Measurements from ENCODE around the gene EHF.
"Not testable (repeated sequence)": the region's sequence is repeated elsewhere in the genome, so short reads cannot be mapped to it uniquely, and the experiment has no call there.

EHF gene

GRCh38 chr11:34674038-34674437 is 53.1 kb downstream of the EHF start:
- DNase-seq = no peak

- DNase-seq = no peak
These were observed 55.3 kb downstream of the EHF start for GRCh38 chr11:34676227-34676626.

GRCh38 chr11:34679681-34680080 is 58.8 kb downstream of the EHF start:
- no peak for DNase-seq

GRCh38 chr11:34680206-34680605 is 59.3 kb downstream of the EHF start:
- no peak for DNase-seq

- no peak for DNase-seq
These were observed 60.2 kb downstream of the EHF start for GRCh38 chr11:34680918-34681586.

- DNase-seq = no peak
These were observed 61.9 kb downstream of the EHF start for GRCh38 chr11:34682825-34683224.

GRCh38 chr11:34683396-34683795 is 62.5 kb downstream of the EHF start:
- no peak for DNase-seq

GRCh38 chr11:34685864-34686263 is 65.0 kb downstream of the EHF start:
- no peak for DNase-seq

GRCh38 chr11:34692299-34692698 is 71.4 kb downstream of the EHF start:
- DNase-seq = not testable (repeated sequence)

GRCh38 chr11:34696862-34697261 is 76.0 kb downstream of the EHF start:
- no peak for DNase-seq

GRCh38 chr11:34706709-34707461 is 86.0 kb downstream of the EHF start:
- DNase-seq = no peak

GRCh38 chr11:34707462-34707840 is 86.6 kb downstream of the EHF start:
- DNase-seq = no peak
